NCI-H446 treated with DMSO at 0.1 percent for 48 hours (cell line): ENCODE measurements around the gene SLC30A7.
"Not testable (repeated sequence)": the region's sequence is repeated elsewhere in the genome, so short reads cannot be mapped to it uniquely, and the experiment has no call there.

Experiments used
- DNase-seq: peaks from one replicate; lab custom pipeline; 2025; lab: John Stamatoyannopoulos, UW

SLC30A7 gene

DNA sequence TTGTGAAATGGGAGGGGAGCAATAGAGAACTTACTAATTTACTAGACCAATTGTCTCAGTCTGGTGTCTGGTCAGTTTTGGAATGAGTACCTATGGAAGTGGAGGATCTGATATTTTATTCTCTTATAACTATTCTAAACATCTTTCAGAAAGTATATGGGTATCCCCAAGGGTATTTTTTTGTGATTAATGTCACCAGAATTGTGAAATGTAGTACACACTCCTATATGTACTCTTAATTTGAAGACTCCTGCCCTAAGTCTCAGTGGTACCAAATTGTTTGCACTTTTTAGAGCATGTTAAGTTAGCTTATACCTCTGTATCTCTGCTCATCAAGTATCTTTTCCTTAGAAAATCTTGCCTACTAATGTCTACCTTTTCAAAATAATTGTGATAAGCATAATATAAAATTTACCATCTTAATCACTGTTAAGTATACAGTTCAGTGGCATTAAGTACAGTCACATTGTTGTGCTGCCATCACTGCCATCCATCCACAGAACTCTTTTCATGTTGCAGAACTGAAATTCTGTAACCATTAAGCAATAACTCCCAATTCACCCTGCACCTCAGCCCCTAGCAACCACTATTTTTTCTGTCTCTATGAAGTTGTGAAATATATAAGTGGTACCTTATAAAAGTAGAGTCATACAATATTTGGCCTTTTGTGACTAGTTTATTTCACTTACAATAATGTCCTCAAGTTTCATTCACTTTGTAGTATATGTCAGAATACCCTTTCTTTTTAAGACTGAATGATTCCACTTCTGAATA is 40.5 kb downstream of the SLC30A7 start:
- DNase-seq: no peak

DNA sequence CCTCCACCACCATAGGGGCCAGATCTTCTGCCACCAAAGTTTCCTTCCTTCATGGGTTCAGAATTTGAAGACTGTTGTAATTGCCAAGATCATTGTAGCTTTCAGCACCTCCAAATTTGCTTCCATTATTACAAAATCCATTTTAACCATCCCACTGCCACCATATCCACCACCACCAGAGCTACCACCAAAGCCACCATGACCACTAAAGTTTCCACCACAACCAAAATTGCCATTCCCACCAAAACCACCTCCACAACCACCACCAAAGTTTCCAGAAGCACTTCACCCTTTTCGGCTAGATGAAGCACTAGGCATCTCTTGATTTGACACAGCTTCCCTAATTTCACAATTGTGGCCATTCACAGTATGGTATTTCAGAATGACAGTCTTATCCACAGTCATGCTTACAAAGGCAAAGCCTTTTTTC is 45.2 kb downstream of the SLC30A7 start:
- no peak for DNase-seq

DNA sequence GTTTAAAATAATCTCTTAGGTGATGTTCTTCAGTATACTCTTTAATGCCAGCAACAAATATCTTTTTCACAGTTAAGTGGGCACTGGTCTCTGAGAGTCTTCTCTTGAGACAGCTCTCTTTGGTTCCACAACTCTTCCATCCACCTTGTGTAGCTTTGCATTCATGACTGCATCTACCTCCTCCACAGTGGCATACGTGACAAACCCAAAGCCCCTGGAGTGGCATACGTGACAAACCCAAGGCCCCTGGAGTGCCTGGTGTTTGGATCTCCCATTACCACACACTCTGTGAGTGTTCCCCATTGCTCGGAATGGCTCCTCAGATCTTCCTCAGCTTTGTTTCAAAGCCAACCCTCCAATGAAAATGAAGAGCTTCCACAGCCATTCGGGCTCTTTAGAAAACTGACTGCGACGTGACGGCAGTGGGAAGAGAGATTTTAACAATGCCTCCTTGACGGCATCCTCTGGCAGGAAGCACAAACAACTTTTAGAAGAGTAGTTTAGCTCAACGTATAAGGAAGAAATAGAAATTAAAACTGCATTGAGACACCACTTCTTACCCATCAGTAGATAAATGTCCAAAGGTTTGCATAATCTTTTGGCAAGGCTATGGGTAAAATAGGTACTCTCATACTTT is 45.8 kb downstream of the SLC30A7 start:
- DNase-seq: no peak

- no peak for DNase-seq
These were observed 46.6 kb downstream of the SLC30A7 start for GRCh38 chr1:100942304-100943046.

GRCh38 chr1:100943533-100943932 is 47.6 kb downstream of the SLC30A7 start:
- DNase-seq: no peak

DNA sequence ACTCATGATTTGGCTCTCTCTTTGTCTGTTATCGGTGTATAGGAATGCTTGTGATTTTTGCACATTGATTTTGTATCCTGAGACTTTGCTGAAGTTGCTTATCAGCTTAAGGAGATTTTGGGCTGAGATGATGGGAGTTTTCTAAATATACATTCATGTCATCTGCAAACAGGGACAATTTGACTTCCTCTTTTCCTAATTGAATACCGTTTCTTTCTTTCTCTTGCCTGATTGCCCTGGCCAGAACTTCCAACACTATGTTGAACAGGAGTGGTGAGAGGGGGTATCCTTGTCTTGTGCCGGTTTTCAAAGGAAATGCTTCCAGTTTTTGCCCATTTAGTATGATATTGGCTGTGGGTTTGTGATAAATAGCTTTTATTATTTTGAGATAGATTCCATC is 50.2 kb downstream of the SLC30A7 start:
- DNase-seq: not testable (repeated sequence)

DNA sequence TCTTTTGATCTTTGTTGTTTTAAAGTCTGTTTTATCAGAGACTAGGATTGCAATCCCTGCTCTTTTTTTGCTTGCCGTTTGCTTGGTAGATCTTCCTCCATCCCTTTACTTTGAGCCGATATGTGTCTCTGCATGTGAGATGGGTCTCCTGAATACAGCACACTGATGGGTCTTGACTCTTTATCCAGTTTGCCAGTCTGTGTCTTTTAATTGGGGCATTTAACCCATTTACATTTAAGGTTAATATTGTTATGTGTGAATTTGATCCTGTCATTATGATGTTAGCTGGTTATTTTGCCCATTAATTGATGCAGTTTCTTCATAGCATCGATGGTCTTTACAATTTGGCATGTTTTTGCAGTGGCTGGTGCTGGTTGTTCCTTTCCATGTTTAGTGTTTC is 51.9 kb downstream of the SLC30A7 start:
- not testable (repeated sequence) for DNase-seq

GRCh38 chr1:100948721-100949405 is 53.0 kb downstream of the SLC30A7 start:
- DNase-seq: not testable (repeated sequence)

- not testable (repeated sequence) for DNase-seq
These were observed 53.7 kb downstream of the SLC30A7 start for GRCh38 chr1:100949515-100950158.

- DNase-seq: no peak
These were observed 54.4 kb downstream of the SLC30A7 start for GRCh38 chr1:100950337-100950736.

DNA sequence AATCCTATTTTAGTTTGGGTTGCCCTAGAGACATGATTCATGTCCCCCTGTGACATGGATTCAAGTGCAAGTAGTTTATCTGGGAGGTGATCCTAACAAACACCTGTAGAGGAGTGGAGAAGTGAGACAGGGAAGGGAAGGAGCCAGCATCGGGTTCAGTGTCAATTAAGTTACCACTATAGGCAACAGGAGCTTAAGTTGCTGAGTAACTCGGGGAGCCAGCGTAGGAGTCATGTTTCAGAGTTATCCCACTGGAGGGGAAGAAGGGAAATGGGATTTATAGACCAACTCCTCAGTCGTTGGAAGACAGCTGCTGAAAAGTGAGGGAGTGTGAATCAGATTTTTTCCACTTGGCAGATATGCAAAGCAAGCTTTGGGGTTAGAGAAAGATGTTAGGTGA is 54.9 kb downstream of the SLC30A7 start:
- no peak for DNase-seq

- no peak for DNase-seq
These were observed 56.3 kb downstream of the SLC30A7 start for GRCh38 chr1:100952104-100952745.

GRCh38 chr1:100952970-100953369 is 57.1 kb downstream of the SLC30A7 start:
- DNase-seq: not testable (repeated sequence)

- no peak for DNase-seq
These were observed 58.3 kb downstream of the SLC30A7 start for GRCh38 chr1:100953960-100954730.

DNA sequence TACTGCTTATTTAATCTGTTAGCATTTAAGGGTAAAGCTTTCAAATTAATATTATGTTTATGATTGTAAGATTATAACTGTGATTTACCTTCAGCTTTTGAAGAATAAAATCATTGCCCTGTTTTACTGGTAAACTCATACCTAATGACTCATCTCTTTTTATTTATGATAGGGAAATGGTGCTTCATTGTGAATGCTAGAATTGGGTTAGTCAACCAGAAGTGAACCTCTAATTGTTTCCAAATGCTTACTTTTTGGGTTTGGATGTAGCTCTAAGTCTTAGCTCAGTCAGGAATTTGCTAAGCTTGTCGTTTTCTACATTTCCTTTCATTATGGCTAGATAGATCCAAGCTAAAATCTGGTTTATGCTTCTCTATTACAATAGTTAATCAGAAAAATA is 59.4 kb downstream of the SLC30A7 start:
- peak; percentile 33 for DNase-seq

DNA sequence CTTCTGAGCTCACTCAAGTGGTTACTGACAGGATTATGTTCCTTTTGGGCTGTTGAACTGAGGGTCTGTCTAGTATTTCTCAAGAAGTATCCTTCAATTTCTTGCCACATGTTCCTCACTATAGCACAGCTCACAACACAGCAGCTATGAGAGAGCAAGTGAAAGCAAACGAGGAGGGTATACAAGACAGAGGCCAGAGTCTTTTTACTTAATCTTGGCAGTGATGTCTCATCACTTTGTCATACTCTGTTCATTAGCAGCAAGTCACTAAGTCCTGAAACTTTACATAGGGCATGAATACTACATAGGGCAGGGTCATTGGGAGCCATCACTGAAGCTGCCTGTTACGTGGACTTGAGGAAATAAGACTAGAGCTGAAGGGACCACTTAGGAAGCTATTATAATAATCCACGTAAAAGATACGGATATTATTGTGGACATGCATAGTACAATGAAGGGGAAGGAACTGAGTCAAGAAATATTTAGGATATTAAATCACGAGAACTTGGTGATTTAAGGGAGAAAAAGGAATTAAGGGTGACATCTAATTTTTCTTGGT is 63.7 kb downstream of the SLC30A7 start:
- no peak for DNase-seq

GRCh38 chr1:100960098-100960497 is 64.2 kb downstream of the SLC30A7 start:
- no peak for DNase-seq

DNA sequence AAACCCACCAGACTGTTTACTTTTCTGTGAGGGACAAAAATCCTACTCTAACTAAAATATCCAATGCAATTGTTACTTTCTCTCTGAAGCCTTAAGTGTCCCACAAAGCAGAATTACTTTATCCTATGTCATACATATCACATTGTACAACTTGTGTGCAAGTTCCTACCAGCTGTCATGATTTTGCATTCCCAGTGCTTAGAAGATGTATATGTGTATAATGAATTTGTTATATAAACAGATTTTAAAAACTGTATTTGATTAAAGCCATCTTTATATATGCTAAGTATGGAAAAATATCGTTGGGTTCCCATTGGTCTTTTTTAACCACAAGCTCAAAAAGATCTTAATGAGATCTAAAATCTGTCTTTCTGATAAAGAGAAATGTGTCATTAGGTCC is 72.7 kb downstream of the SLC30A7 start:
- no peak for DNase-seq

DNA sequence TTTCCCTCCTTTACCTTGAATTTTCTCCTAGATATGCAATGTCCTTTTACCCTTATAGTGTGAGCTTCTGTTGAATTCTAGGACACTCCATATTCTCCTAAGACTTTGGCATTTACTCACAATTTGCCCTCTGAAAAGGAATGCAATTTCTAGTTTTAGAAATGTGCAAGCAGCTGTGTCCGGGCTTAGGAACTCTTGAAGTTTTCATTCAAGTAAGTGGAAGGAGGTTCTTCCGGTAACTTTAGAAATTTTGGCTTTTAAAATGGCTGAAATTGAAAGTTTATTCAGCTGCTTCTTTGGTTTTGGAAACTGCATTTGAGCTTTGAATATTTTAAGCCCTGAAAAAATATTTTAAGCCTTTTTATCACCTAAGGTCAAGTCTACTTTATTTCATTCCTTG is 73.4 kb downstream of the SLC30A7 start:
- DNase-seq: no peak

DNA sequence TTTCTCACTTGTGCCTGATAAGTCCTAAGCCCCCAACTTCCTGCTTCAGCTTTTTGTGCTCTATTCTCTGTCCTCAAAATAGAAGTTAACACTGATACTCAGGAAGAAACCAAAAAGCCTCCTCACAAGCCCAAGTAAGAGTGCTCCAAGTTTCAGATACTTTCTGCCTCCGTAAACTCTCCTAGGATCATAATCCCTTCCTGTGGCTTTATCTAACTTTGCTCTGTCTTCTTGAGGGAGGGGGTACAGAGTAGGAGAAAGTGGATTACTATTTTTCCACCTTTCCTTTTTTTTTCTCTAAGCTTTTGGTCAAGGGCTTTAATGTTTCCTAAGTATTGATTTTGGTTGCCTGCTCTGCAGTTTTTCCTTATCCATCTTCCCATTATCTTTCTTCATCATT is 75.1 kb downstream of the SLC30A7 start:
- no peak for DNase-seq
